ENCODE measurements around the gene EXOC6.
"Not testable (repeated sequence)": the region's sequence is repeated elsewhere in the genome, so short reads cannot be mapped to it uniquely, and the experiment has no call there.

The EXOC6 gene

DNA sequence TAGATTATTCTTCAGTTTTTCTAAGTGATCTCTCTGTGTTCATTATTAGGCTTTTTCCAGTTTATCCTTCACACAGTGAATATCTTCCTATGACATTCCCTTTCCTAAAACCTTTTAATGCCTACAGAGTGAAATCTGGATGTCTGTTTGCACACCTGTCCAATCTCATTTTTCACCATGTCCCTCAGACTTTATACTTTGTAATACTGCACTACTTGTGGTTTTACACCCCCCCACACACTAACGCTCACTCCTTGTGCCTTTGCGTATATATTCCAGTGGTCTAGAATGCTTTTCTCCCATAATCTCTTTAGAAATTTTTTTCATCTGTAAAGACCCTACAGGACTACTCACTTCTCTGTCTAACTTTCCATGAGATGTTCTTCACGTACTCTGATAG lies 98.2 kb downstream of the EXOC6 start:
- DNase-seq: no peak

- DNase-seq: not testable (repeated sequence)
These were observed 104.3 kb downstream of the EXOC6 start for GRCh38 chr10:92952573-92952972.

DNA sequence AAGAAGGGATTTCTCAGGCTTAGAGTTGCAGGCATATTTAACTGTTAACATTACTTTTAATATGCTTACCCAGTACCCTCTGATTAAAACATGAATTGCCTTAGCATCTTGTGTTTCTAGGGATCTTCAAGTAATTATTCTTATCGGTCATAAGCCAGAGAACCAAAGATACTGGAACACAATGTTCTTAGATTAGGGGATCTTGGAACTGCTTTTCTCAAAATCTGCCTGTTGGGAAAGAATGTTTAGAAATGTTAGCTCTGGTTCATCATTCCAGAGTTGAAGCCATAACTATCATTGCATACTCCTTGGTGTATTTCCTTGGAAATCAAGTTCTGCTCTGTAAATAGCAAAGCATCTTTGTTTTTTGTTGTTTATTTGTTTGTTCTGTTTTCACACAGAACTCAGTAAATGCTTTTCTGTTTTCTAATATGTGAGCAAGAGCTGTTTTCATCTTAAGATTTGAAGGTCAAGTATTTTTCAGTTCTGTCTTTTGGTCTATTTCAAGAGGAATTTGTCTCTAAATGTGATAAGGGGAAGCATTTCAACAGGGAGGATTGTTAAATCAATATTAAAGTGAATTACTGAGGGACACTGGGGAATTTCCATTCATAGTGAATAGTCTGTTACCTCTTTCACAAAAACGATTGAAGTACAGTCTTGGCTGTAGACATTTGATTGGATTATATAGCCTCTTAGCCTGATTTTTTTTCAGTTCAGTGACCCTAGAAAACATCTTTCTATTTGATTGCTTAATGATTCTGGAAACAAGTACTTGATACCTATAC lies 109.1 kb downstream of the EXOC6 start:
- DNase-seq: no peak

- DNase-seq: no peak
These were observed 113.3 kb downstream of the EXOC6 start for GRCh38 chr10:92961638-92962037.

GRCh38 chr10:92965314-92965713 lies 117.0 kb downstream of the EXOC6 start:
- no peak for DNase-seq

- DNase-seq: no peak
These were observed 119.3 kb downstream of the EXOC6 start for GRCh38 chr10:92967641-92968040.

- DNase-seq: no peak
These were observed 120.8 kb downstream of the EXOC6 start for GRCh38 chr10:92969151-92969550.

DNA sequence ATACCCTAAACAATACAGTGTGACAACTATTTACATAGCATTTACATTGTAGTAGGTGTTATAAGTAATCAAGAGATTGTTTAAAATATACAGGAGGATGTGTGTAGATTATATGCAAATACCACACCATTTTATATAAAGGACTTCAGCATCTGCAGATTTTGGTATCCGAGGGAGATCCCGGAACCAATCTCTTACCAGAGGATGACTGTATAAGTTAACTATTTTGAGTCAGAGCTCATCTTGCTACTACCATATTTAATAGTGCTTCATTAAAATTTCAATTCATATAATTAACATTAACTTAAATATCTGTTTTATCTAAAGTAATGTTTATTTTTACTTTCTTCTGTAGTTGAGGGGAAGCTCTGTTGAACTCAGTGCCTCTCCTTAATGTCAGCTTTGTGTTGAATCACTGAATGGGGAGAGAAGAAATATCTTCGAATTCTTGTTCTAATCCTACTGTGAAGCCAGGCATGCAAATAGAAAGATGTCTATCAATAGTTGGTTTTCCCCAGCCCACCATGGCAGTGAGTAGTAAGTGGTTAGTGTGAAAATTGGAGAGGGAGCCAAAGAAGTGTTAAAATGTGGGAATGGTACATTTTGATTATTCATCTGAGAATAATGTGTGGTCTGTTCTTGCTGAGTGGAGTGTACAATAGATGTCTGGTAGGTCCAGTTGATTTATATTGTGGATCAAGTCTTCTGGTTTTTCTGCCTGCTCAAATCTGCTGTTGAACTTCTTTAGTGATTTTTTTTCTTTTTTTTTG lies 122.2 kb downstream of the EXOC6 start:
- no peak for DNase-seq

DNA sequence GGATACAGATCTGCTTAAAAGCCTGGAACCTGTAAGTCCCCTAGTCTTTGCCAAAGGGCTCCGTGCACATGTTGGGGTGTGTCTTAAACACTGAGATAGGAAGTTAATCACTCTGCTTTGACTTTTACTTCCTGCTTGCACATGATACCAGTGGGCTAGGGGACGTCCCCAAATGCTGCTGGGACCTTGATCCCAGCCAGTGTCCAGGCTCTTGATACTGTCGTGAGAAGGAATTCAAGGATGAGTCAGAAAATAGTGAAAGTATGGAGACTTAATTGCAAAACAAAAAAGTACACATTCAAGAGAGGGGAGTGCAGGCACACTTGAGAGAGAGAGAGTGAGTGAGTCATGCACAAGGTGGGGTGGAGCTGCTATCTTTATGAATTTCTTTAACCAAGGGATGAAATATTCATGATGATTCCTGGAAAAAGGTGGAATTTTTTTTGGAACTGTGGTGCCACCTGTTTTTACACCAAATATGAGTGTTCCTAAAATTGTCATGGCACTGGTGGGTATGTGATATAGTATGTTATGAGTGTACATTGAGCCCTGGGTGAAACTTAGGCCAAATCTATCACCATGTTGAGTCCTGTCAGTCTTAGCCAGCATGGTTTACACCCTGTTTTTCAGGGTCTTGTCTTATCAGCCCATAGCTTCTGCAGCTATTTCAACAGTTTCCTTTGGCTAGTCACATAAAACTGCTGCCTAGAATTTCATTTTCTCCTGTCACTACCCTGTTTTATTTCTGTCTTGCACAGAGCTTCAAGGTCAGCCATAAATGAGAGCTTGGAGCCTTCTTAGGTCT lies 123.9 kb downstream of the EXOC6 start:
- no peak for DNase-seq

GRCh38 chr10:92972886-92973285 lies 124.6 kb downstream of the EXOC6 start:
- no peak for DNase-seq

GRCh38 chr10:92976278-92976677 lies 128.0 kb downstream of the EXOC6 start:
- DNase-seq: not testable (repeated sequence)

DNA sequence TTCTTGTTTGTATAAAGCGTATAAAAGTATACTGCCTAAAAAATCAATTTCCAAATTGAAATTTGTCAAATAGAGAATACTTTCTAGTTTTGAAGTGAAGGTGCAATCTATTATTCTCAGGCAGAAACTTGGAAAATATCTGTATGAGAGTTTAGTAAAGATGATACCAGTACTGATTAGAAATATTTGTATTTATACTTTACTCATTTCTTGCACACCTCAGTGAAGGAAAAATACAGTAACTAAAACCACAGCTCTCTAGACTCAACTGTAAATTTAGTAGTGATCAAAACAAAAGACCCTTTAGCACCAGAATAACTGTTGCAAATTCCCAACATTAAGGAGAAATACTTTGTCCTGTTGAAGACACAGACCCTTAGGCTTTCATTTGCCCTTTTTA lies 140.9 kb downstream of the EXOC6 start:
- DNase-seq: no peak

DNA sequence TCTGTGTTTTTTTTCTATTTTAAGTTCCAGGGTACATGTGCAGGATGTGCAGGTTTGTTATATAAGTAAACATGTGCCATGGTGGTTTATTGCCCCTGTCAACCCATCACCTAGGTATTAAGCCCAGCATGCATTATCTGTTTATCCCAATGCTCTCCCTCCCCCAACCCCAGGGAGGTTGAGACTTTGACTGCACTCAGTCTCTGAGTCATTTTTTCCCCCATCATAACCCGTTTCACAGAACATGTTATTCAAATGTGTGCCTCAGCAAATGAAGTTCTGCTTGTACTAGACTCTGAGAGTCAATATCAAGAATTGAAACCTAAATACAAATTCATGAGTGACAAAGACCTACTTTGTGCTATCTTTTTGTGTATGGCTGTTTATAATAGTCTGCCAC lies 142.3 kb downstream of the EXOC6 start:
- no peak for DNase-seq

- no peak for DNase-seq
These were observed 143.2 kb downstream of the EXOC6 start for GRCh38 chr10:92991513-92991912.

- no peak for DNase-seq
These were observed 145.5 kb downstream of the EXOC6 start for GRCh38 chr10:92993699-92994272.

DNA sequence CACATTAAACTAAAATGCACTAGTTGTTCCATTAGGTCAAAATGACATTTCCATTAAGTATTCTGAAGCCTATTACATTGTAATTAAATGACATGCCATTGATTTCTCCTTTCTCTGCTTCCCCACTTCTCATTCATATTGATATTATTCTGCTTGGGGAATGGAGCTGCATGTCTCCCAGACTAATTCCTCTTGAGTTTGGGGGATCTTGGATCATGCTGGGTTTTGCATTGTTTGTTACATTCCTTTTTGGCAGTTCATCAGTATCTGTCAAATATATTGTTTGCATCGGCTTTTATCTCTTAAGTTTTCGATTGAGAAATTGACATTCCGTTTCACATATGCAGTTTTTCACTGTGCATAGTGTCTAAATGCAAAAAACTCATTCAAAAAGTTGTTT lies 147.2 kb downstream of the EXOC6 start:
- no peak for DNase-seq

DNA sequence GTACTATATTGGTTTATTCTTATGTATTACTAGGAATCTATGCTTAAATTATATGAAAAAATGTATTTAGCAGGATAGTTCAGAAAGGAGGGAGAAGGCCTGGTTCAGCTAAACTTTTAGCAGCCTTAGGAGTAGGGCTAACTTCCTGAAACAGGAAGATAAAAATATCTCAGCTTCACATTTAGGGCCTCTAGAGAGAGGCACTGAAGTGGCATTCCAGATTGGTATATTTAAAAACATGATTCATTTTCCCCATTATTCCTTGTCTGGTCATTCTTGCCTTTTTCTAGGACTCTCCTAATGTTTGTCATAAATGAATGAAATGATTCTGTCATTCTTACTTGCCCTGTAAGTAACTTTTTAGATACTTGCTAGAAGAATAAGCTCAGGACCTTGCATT lies 149.3 kb downstream of the EXOC6 start:
- no peak for DNase-seq

DNA sequence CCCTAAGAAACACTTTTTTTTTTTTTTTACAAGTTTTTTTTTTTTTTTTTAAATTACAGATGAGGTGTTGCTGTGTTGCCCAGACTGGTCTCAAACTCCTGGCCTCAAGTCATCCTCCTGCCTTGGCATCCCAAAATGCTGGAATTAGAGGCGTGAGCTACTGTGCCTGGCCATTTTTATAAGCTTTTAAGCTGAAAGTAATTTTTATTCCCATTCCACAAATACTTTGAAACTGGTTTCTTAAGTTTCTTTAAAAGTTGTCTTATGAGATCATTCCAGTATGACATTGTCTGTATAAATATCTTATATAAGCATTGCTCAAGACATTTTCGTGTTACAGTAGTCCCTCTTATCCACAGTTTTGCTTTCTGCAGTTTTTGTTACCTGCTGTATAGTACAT lies 150.9 kb downstream of the EXOC6 start:
- no peak for DNase-seq

- no peak for DNase-seq
These were observed 158.2 kb downstream of the EXOC6 start for GRCh38 chr10:93006435-93007039.

GRCh38 chr10:93015722-93016121 lies 167.4 kb downstream of the EXOC6 start:
- no peak for DNase-seq

DNA sequence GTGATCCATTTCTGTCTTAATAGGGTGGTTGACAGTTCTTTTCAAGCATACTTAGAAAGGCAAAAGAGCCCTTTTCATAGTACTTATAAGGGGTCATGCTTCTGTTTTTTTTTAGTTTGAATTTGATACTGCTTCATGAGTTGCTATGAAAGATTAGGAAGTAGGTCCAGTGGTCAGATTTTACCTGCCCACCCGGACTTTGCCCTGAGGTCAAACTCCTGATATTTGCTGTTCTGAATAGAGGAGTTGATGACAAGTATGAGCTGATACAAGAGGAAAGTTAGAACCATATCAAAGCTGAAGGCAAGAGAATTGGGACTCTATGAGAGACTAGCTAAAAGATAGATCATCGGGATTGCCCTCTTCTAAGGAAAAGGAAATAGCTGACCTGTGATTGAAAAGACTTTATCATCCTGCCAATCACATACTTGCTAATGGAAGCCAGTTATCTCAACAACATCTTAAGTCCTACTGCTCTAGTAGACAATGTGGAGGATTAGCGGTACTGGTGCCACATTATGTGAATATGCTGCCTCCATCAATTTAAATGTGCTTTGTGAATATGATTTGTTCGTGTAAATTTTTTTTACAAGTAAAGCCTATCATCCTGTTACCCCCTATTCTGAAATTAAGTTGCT lies 174.8 kb downstream of the EXOC6 start:
- no peak for DNase-seq

DNA sequence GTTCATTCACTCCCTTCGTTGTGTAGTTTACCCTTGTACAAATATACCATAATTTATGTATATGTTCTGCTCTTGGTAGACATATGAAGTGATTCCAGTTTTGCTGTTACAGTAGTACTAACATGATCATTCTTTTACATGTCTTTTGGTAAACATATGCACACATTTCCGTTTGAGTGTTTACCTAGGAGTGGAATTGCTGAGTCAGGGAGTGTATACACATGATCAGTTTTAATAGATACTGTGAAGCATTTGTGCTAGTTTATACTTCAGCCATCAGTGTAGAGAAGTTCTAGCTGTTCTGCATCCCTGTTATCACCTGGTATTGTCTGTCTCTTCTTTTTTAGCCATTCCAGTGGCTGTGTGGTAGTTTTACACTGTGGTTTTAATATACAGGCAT lies 177.8 kb downstream of the EXOC6 start:
- DNase-seq: no peak
